ENCODE measurements around the gene ARCN1.

DNA sequence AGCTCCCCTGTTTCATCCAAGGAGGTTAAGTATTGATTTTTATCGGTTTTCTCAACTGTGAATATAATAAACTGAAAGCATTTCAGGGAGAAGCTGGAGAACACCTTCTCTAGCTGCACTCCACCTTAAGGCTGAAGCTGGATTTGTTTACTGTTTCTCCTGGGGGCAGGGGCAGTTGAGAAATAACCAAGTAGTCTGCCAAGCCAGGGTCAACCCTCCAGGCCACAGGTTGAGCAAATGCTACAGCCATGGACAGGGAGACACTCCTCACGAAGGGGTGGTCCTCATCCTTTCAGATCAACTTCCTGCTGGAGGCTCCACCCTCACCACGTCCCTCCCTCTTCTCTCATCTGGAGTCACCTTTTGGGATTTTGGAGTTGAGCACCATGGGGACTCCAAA is 45.1 kb upstream of the ARCN1 start, which contains the start of gene TTC36:
- TF ChIP-seq, protein P1, sequence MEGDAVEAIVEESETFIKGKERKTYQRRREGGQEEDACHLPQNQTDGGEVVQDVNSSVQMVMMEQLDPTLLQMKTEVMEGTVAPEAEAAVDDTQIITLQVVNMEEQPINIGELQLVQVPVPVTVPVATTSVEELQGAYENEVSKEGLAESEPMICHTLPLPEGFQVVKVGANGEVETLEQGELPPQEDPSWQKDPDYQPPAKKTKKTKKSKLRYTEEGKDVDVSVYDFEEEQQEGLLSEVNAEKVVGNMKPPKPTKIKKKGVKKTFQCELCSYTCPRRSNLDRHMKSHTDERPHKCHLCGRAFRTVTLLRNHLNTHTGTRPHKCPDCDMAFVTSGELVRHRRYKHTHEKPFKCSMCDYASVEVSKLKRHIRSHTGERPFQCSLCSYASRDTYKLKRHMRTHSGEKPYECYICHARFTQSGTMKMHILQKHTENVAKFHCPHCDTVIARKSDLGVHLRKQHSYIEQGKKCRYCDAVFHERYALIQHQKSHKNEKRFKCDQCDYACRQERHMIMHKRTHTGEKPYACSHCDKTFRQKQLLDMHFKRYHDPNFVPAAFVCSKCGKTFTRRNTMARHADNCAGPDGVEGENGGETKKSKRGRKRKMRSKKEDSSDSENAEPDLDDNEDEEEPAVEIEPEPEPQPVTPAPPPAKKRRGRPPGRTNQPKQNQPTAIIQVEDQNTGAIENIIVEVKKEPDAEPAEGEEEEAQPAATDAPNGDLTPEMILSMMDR (IDR thresholded peaks at IDR 0.05; ENCODE audit: insufficient read depth, low read length), result no peak
- TF ChIP-seq POLR2AphosphoS5 (IDR thresholded peaks at IDR 0.05; ENCODE audit: low read depth) (no peak), REST (IDR thresholded peaks at IDR 0.05; ENCODE audit: insufficient replicate concordance, low read depth) (no peak)

Data from HL-60 (cell line).